T47D (cell line): ENCODE data around the gene ITPR1.

Source experiments
- DNase-seq, 2 experiments: peaks; one replicate each; pipeline versions ENCODE4 v3.0.0 to v3.0.0-alpha.2; 2011 to 2012; ENCODE audit warnings: low read depth in 1 of 2, low spot score in 1 of 2
- JUND ChIP-seq: IDR thresholded peaks from 2 replicates; pipeline ENCODE4 v1.6.1; 2012; ENCODE audit warnings: low read depth
- in situ Hi-C: cut with HindIII; loops from 2 replicates; pipeline ENCODE4 v1.10.0; 2016; ENCODE audit warnings: low sequenced_read_pairs, low pct_unique_long_range_greater_than_20kb

The ITPR1 gene

GRCh38 chr3:4884888-4885287, 391.7 kb downstream of the ITPR1 start:
- TF ChIP-seq JUND = no peak
- DNase-seq = no peak
- in situ Hi-C loops = no loop called here

- in situ Hi-C loops = no loop called here
- TF ChIP-seq JUND = no peak
- DNase-seq = peak in 1 of 2 experiments; percentile 63
These were observed 392.2 kb downstream of the ITPR1 start for GRCh38 chr3:4885316-4885715.

GRCh38 chr3:4886448-4886847, 393.3 kb downstream of the ITPR1 start:
- in situ Hi-C loops = no loop called here
- no peak for TF ChIP-seq JUND
- DNase-seq = peak in 1 of 2 experiments; percentile 60

GRCh38 chr3:4887177-4887576, 394.0 kb downstream of the ITPR1 start:
- TF ChIP-seq JUND = 0 out of 2 replicates have a peak, but pooled peaks have one; percentile 14
- in situ Hi-C loops = no loop called here
- DNase-seq = peak in 1 of 2 experiments; percentile 77

GRCh38 chr3:4888913-4889846, 396.0 kb downstream of the ITPR1 start:
- in situ Hi-C loops = no loop called here
- no peak for TF ChIP-seq JUND
- no peak for DNase-seq

- DNase-seq = no peak
- no peak for TF ChIP-seq JUND
- in situ Hi-C loops = no loop called here
These were observed 396.7 kb downstream of the ITPR1 start for GRCh38 chr3:4889896-4890295.

GRCh38 chr3:4894891-4895530, 401.9 kb downstream of the ITPR1 start:
- no peak for TF ChIP-seq JUND
- in situ Hi-C loops = no loop called here
- no peak for DNase-seq

- DNase-seq = no peak
- TF ChIP-seq JUND = no peak
- in situ Hi-C loops = no loop called here
These were observed 402.7 kb downstream of the ITPR1 start for GRCh38 chr3:4895838-4896237.
